Measurements from ENCODE around the gene RFC2. TPM values are rescaled to one million over a fixed set of nuclear protein-coding genes. Genes with fewer than 3 reads are reported as not detected.
A peak's percentile ranks its signal among the peaks of the same experiment; 100 is the strongest.

Gene RFC2
- total and polyA plus RNA-seq, 2 donors (not counting 1 experiment from before 2014, with no cell fraction given), result 9.9 to 19.6 TPM

DNA sequence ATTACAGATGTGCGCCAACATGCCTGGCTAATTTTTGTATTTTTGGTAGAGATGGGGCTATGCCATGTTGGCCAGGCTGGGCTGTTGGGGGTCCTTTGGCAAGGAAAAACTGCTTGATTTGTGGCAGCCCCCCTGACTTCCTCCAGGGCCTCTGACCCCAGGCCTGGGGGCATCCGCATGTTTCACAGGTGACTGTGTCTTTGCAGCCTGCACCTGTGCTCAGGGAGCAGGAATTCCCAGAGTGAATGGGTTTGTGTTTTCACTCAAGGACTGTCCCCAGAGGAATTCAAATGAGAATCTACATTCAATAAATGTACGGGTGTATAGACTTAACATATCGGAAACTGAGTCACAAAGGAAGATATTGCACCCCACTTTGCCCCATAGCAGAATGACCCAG, 23.4 kb upstream of the RFC2 start:
- Histone ChIP-seq H4K20me1 (ENCODE audit: control insufficient read depth, extremely low read depth, insufficient read depth, low read length) (no peaks in the 10 kb centered on the region), H3K4me3 (replicated peaks in 1 of 4; ENCODE audit: control extremely low read depth in 1 of 4, insufficient read depth in 1 of 4, low read depth in 3 of 4, low read length in 4 of 4) (no peak overlapping the region), H2AFZ (ENCODE audit: low read length) (no peak overlapping the region), H3K9ac (ENCODE audit: insufficient read depth, low read length) (no peak overlapping the region), H3K79me2 (ENCODE audit: control insufficient read depth, insufficient read depth, low read length) (no peaks in the 10 kb centered on the region), H3K27me3 (ENCODE audit: control insufficient read depth, insufficient read depth, low read length) (no peaks in the 10 kb centered on the region), H3K9me3 (ENCODE audit: control insufficient read depth, insufficient read depth, low read depth, low read length) (no peaks in the 10 kb centered on the region), H3K36me3 (ENCODE audit: control insufficient read depth, insufficient read depth, low read length) (no peaks in the 10 kb centered on the region), H3K4me1 (ENCODE audit: control insufficient read depth, extremely low read depth, insufficient read depth, low read length) (peaks cover 11% of the 10 kb centered on the region), H3K4me2 (ENCODE audit: extremely low read depth, insufficient read depth, low read length) (no peak overlapping the region), H3K27ac (ENCODE audit: insufficient read depth, low read length) (no peak overlapping the region)
- TF ChIP-seq, protein P1, sequence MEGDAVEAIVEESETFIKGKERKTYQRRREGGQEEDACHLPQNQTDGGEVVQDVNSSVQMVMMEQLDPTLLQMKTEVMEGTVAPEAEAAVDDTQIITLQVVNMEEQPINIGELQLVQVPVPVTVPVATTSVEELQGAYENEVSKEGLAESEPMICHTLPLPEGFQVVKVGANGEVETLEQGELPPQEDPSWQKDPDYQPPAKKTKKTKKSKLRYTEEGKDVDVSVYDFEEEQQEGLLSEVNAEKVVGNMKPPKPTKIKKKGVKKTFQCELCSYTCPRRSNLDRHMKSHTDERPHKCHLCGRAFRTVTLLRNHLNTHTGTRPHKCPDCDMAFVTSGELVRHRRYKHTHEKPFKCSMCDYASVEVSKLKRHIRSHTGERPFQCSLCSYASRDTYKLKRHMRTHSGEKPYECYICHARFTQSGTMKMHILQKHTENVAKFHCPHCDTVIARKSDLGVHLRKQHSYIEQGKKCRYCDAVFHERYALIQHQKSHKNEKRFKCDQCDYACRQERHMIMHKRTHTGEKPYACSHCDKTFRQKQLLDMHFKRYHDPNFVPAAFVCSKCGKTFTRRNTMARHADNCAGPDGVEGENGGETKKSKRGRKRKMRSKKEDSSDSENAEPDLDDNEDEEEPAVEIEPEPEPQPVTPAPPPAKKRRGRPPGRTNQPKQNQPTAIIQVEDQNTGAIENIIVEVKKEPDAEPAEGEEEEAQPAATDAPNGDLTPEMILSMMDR (conservative IDR thresholded peaks at IDR 0.05 in 1 of 2, IDR thresholded peaks at IDR 0.05 in 1 of 2; ENCODE audit: low read depth in 1 of 2, low read length in 2 of 2), result no peak
- no peak for TF ChIP-seq EZH2 (IDR thresholded peaks at IDR 0.05; ENCODE audit: low read length, missing control alignments)
- DNase-seq (ENCODE audit: low read depth in 2 of 2), result no peak

- H2AFZ ChIP-seq (ENCODE audit: low read length), result no peak overlapping the region
- no peak overlapping the region for H3K27ac ChIP-seq (ENCODE audit: insufficient read depth, low read length)
- H3K9ac ChIP-seq (ENCODE audit: insufficient read depth, low read length), result no peak overlapping the region
- no peak for DNase-seq (ENCODE audit: low read depth in 2 of 2)
- no peaks in the 10 kb centered on the region for H4K20me1 ChIP-seq (ENCODE audit: control insufficient read depth, extremely low read depth, insufficient read depth, low read length)
- H3K4me1 ChIP-seq (ENCODE audit: control insufficient read depth, extremely low read depth, insufficient read depth, low read length), result peaks cover 13% of the 10 kb centered on the region
- H3K79me2 ChIP-seq (ENCODE audit: control insufficient read depth, insufficient read depth, low read length), result no peaks in the 10 kb centered on the region
- no peaks in the 10 kb centered on the region for H3K27me3 ChIP-seq (ENCODE audit: control insufficient read depth, insufficient read depth, low read length)
- H3K4me3 ChIP-seq (replicated peaks in 1 of 4; ENCODE audit: control extremely low read depth in 1 of 4, insufficient read depth in 1 of 4, low read depth in 3 of 4, low read length in 4 of 4), result no peak overlapping the region
- no peak overlapping the region for H3K4me2 ChIP-seq (ENCODE audit: extremely low read depth, insufficient read depth, low read length)
- H3K36me3 ChIP-seq (ENCODE audit: control insufficient read depth, insufficient read depth, low read length), result no peaks in the 10 kb centered on the region
- no peak for TF ChIP-seq EZH2 (IDR thresholded peaks at IDR 0.05; ENCODE audit: low read length, missing control alignments)
- TF ChIP-seq, protein P1 (conservative IDR thresholded peaks at IDR 0.05 in 1 of 2, IDR thresholded peaks at IDR 0.05 in 1 of 2; ENCODE audit: low read depth in 1 of 2, low read length in 2 of 2), result peak; percentile 36 to 58
- no peaks in the 10 kb centered on the region for H3K9me3 ChIP-seq (ENCODE audit: control insufficient read depth, insufficient read depth, low read depth, low read length)
These were observed 21.2 kb upstream of the RFC2 start for GRCh38 chr7:74275401-74275881.

- Histone ChIP-seq H3K9ac (ENCODE audit: insufficient read depth, low read length) (peak overlapping the region; percentile 63), H2AFZ (ENCODE audit: low read length) (peak overlapping the region; percentile 75), H3K4me2 (ENCODE audit: extremely low read depth, insufficient read depth, low read length) (peak overlapping the region; percentile 80), H3K27ac (ENCODE audit: insufficient read depth, low read length) (peak overlapping the region; percentile 99), H3K4me3 (replicated peaks in 1 of 4; ENCODE audit: control extremely low read depth in 1 of 4, insufficient read depth in 1 of 4, low read depth in 3 of 4, low read length in 4 of 4) (peak overlapping the region in 1 of 4 experiments; percentile 28), H4K20me1 (ENCODE audit: control insufficient read depth, extremely low read depth, insufficient read depth, low read length) (no peaks in the 10 kb centered on the region), H3K9me3 (ENCODE audit: control insufficient read depth, insufficient read depth, low read depth, low read length) (no peaks in the 10 kb centered on the region), H3K79me2 (ENCODE audit: control insufficient read depth, insufficient read depth, low read length) (no peaks in the 10 kb centered on the region), H3K36me3 (ENCODE audit: control insufficient read depth, insufficient read depth, low read length) (no peaks in the 10 kb centered on the region), H3K4me1 (ENCODE audit: control insufficient read depth, extremely low read depth, insufficient read depth, low read length) (peaks cover 7% of the 10 kb centered on the region), H3K27me3 (ENCODE audit: control insufficient read depth, insufficient read depth, low read length) (no peaks in the 10 kb centered on the region)
- TF ChIP-seq, protein P1 (conservative IDR thresholded peaks at IDR 0.05 in 1 of 2, IDR thresholded peaks at IDR 0.05 in 1 of 2; ENCODE audit: low read depth in 1 of 2, low read length in 2 of 2), result no peak
- no peak for TF ChIP-seq EZH2 (IDR thresholded peaks at IDR 0.05; ENCODE audit: low read length, missing control alignments)
- peak; percentile 97 for DNase-seq (ENCODE audit: low read depth in 2 of 2)
These were observed 18.3 kb upstream of the RFC2 start for GRCh38 chr7:74272305-74273038.
